OCI-LY1 (cell line): ENCODE measurements around the gene HOPX.
"Not testable (repeated sequence)": the region's sequence is repeated elsewhere in the genome, so short reads cannot be mapped to it uniquely, and the experiment has no call there.

Source experiments
- EZH2 ChIP-seq: fragments of 200-600 bp; sonication (generic), shearing (Covaris generic); IDR thresholded peaks from 2 replicates; pipeline ENCODE4 v1.8.0; 2017; ENCODE audit warnings: borderline replicate concordance, mixed run types, mild to moderate bottlenecking, antibody characterized with exemption, low read length, moderate library complexity, mixed read lengths
- TF ChIP-seq, protein P1 (sequence below): fragments of 200-600 bp; sonication (generic), shearing (Covaris generic); IDR thresholded peaks from 2 replicates; pipeline ENCODE4 v1.5.1; 2017; ENCODE audit warnings: mild to moderate bottlenecking, antibody characterized with exemption, low read length, moderate library complexity, mixed read lengths

- TF ChIP-seq, protein P1, sequence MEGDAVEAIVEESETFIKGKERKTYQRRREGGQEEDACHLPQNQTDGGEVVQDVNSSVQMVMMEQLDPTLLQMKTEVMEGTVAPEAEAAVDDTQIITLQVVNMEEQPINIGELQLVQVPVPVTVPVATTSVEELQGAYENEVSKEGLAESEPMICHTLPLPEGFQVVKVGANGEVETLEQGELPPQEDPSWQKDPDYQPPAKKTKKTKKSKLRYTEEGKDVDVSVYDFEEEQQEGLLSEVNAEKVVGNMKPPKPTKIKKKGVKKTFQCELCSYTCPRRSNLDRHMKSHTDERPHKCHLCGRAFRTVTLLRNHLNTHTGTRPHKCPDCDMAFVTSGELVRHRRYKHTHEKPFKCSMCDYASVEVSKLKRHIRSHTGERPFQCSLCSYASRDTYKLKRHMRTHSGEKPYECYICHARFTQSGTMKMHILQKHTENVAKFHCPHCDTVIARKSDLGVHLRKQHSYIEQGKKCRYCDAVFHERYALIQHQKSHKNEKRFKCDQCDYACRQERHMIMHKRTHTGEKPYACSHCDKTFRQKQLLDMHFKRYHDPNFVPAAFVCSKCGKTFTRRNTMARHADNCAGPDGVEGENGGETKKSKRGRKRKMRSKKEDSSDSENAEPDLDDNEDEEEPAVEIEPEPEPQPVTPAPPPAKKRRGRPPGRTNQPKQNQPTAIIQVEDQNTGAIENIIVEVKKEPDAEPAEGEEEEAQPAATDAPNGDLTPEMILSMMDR = not testable (repeated sequence)
- not testable (repeated sequence) for TF ChIP-seq EZH2
Observed at GRCh38 chr4:56605464-56605863, 75.6 kb downstream of the HOPX start.
